Measurements from ENCODE around the gene PKN1. TPM values are rescaled to one million over a fixed set of nuclear protein-coding genes. Genes with fewer than 3 reads are reported as not detected.
"Not testable (repeated sequence)": the region's sequence is repeated elsewhere in the genome, so short reads cannot be mapped to it uniquely, and the experiment has no call there.

The PKN1 gene
- total and polyA plus RNA-seq, 2 experiments from 2014 or later: 109 to 147 TPM

- no peaks in the 10 kb centered on the region for H3K27me3 ChIP-seq
- no peak for DNase-seq (ENCODE audit: low read depth in 1 of 2, low spot score in 1 of 2)
- H3K27ac ChIP-seq: no peak overlapping the region
- no peak for TF ChIP-seq CTCF (IDR thresholded peaks at IDR 0.05; ENCODE audit: low read depth, low read length)
- H3K4me1 ChIP-seq (ENCODE audit: low read depth): no peaks in the 10 kb centered on the region
- H3K36me3 ChIP-seq: peaks cover 54% of the 10 kb centered on the region
- H3K9me3 ChIP-seq (ENCODE audit: low read depth): no peaks in the 10 kb centered on the region
- no peak overlapping the region for H3K4me3 ChIP-seq
Observed at GRCh38 chr19:14446336-14447036, 13.4 kb downstream of the PKN1 start.

GRCh38 chr19:14449321-14449720 lies 16.2 kb downstream of the PKN1 start:
- Histone ChIP-seq H3K27ac (no peak overlapping the region), H3K9me3 (ENCODE audit: low read depth) (no peaks in the 10 kb centered on the region), H3K4me1 (ENCODE audit: low read depth) (no peaks in the 10 kb centered on the region), H3K27me3 (no peaks in the 10 kb centered on the region), H3K36me3 (peaks cover 46% of the 10 kb centered on the region), H3K4me3 (no peak overlapping the region)
- no peak for TF ChIP-seq CTCF (IDR thresholded peaks at IDR 0.05; ENCODE audit: low read depth, low read length)
- no peak for DNase-seq (ENCODE audit: low read depth in 1 of 2, low spot score in 1 of 2)

- no peaks in the 10 kb centered on the region for H3K4me1 ChIP-seq (ENCODE audit: low read depth)
- DNase-seq (ENCODE audit: low read depth in 1 of 2, low spot score in 1 of 2): no peak
- no peak overlapping the region for H3K27ac ChIP-seq
- no peak overlapping the region for H3K4me3 ChIP-seq
- no peaks in the 10 kb centered on the region for H3K27me3 ChIP-seq
- TF ChIP-seq CTCF (IDR thresholded peaks at IDR 0.05; ENCODE audit: low read depth, low read length): no peak
- no peaks in the 10 kb centered on the region for H3K9me3 ChIP-seq (ENCODE audit: low read depth)
- peaks cover 42% of the 10 kb centered on the region for H3K36me3 ChIP-seq
Observed at GRCh38 chr19:14450168-14450874, 17.2 kb downstream of the PKN1 start.

- no peaks in the 10 kb centered on the region for H3K9me3 ChIP-seq (ENCODE audit: low read depth)
- H3K4me1 ChIP-seq (ENCODE audit: low read depth): no peaks in the 10 kb centered on the region
- peaks cover 42% of the 10 kb centered on the region for H3K36me3 ChIP-seq
- H3K4me3 ChIP-seq: no peak overlapping the region
- no peaks in the 10 kb centered on the region for H3K27me3 ChIP-seq
- no peak overlapping the region for H3K27ac ChIP-seq
- no peak for DNase-seq (ENCODE audit: low read depth in 1 of 2, low spot score in 1 of 2)
- TF ChIP-seq CTCF (IDR thresholded peaks at IDR 0.05; ENCODE audit: low read depth, low read length): no peak
Observed at GRCh38 chr19:14450876-14451275, 17.8 kb downstream of the PKN1 start.

- not testable (repeated sequence) for H3K4me1 ChIP-seq (ENCODE audit: low read depth); DNase-seq (ENCODE audit: low read depth in 1 of 2, low spot score in 1 of 2); H3K9me3 ChIP-seq (ENCODE audit: low read depth); H3K4me3 ChIP-seq; H3K27ac ChIP-seq; H3K27me3 ChIP-seq
- peaks cover 31% of the 10 kb centered on the region for H3K36me3 ChIP-seq
Observed at GRCh38 chr19:14452303-14452702, 19.2 kb downstream of the PKN1 start.

GRCh38 chr19:14459703-14460102 lies 26.6 kb downstream of the PKN1 start:
- Histone ChIP-seq H3K27me3 (no peaks in the 10 kb centered on the region), H3K4me1 (ENCODE audit: low read depth) (no peaks in the 10 kb centered on the region), H3K4me3 (no peak overlapping the region), H3K9me3 (ENCODE audit: low read depth) (no peaks in the 10 kb centered on the region), H3K36me3 (peaks cover 17% of the 10 kb centered on the region), H3K27ac (no peak overlapping the region)
- DNase-seq (ENCODE audit: low read depth in 1 of 2, low spot score in 1 of 2): no peak
- TF ChIP-seq CTCF (IDR thresholded peaks at IDR 0.05; ENCODE audit: low read depth, low read length): no peak
